ENCODE data around the gene ERFE.

The ERFE gene

GRCh38 chr2:238120463-238121298 lies 38.1 kb upstream of the ERFE start:
- TF ChIP-seq Cebpa-rat (IDR thresholded peaks at IDR 0.05): no peak
- Histone ChIP-seq H3K4me3 (no peak overlapping the region), H3K4me2 (peak overlapping the region; percentile 78), H3K4me1 (peaks cover 55% of the 10 kb centered on the region), H3K27ac (peak overlapping the region; percentile 34; the same call in 1 of the 2 replicates), H3K36me3 (no peaks in the 10 kb centered on the region), H3K27me3 (no peaks in the 10 kb centered on the region), H4K20me1 (no peaks in the 10 kb centered on the region), H3K9me3 (no peaks in the 10 kb centered on the region), H3K9ac (no peak overlapping the region)

DNA sequence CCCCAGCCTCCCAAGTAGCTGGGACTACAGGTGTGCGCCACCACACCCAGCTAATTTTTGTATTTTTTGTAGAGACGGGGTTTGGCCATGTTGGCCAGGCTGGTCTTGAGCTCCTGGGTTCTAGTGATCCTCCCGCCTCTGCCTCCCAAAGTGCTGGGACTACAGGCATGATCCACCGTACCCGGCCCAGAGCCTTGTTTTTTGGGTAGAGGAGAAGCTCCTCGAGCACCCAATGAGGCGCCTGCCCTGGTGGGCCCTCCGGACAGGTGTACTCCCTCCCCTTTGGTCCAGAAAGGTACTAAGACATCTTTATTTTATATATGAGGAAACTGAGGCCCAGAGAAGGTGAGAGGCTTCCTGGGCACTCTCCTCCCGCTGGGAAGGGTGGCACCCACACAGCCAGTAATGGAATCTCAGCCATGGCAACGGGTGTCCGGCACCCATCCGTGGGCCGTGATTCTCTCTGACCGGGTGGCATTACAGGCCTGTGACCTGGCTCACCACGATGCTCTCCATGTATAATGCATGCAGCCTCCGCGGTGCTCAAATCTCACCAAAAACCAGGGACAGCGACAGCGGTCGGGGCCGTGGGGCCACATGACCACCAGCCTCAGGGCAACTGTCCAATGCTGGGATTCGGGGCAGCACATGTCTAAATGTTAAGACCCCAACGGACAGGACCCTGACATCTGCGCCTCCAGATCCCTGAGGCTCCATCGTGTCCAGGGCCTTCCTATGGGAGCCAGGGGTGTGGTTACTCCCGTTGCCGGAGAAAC lies 37.1 kb upstream of the ERFE start:
- Histone ChIP-seq H3K27ac (no peak overlapping the region), H3K4me2 (no peak overlapping the region), H3K9me3 (no peaks in the 10 kb centered on the region), H3K36me3 (no peaks in the 10 kb centered on the region), H4K20me1 (no peaks in the 10 kb centered on the region), H3K4me1 (peaks cover 48% of the 10 kb centered on the region), H3K9ac (no peak overlapping the region), H3K27me3 (no peaks in the 10 kb centered on the region), H3K4me3 (no peak overlapping the region)
- TF ChIP-seq Cebpa-rat (IDR thresholded peaks at IDR 0.05): no peak

DNA sequence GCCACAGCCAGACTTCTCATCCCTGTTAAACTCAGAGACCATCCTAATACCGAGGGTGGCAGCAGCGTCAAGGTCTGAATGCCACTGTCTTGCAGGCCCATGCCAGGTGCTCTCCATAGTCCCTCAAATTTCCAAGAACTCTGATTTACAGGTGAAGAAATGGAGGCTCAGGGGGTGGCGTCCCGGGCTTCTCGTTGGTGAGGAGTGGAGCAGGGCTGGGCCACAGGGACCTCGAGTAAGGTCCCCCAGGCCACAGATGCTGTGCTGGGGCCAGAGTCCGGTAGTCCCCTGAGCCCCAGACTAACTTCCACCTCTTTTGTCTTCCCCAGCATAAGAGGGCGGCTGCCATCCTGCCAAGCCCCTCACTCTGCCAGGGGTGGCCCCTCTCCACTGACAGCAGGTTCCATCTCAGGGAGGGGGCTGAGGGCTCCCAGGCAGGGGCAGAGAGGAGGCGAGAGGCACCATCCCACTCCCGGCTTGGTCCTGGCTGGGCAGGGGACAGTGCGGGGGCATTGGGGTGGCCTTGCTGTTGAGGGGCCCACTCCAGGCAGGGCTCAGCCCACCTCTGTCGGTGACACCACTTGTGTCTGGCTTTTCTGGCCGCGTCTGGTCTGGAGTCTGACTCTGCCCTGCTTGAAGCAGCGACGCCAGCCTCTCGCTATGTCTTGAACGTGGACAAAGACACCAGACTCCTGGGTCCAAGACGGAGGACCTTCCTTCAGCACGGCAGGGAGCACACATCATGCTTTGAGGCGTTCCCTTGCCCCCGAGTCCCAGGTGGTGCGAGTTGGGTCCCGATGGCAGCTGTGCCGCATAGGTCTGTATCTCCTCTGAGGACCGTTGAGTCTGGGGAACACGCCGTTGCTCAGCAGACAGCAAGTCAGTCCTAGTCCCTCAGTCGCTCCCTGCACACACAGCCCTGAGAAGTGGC lies 36.2 kb upstream of the ERFE start:
- no peak for TF ChIP-seq Cebpa-rat (IDR thresholded peaks at IDR 0.05)
- Histone ChIP-seq H3K36me3 (no peaks in the 10 kb centered on the region), H3K27ac (peak overlapping the region; percentile 18; the same call in 1 of the 2 replicates), H3K27me3 (no peaks in the 10 kb centered on the region), H3K4me2 (peak overlapping the region; percentile 60), H3K9me3 (no peaks in the 10 kb centered on the region), H3K4me1 (peaks cover 52% of the 10 kb centered on the region), H3K9ac (0 out of 2 replicates have a peak overlapping the region, but pooled peaks have one; percentile 24), H4K20me1 (no peaks in the 10 kb centered on the region), H3K4me3 (no peak overlapping the region)

DNA sequence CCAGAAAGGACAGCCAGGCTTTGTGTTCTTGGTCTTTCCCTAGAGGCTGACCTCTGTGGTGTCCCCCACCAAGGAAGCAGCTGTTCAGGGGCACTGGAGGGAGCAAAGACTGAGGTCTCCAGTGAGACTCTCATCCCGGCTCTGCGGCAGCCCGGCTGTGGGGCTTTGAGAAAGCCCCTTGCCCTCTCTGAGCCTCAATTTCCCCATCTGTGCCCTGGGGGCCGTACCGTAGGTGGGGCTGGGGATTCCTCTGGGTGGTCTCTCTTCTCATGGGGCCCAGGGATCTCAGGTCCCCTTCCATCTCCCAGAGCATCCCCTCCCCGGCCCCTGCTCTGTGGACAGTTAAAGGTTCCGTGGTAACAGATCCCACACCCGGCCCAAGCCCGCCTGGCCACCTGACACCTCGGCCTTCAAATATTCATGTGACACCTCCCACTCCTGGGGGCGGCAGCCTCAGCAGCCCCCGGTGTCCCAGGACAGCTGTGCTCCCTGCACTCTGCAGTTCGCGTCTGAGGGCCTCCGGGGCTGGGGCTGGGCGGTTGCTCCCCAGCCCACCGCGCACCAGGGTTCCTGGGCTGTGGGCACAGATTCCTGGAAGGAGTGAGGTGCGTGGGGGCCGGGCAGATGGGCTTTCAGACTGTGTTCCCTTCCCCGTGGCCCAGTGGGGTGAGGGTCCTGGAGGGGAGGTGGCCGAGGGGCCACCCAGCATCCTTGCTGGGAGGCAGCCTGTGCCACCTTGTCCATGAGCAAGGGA lies 35.4 kb upstream of the ERFE start:
- no peaks in the 10 kb centered on the region for H4K20me1 ChIP-seq
- peaks cover 60% of the 10 kb centered on the region for H3K4me1 ChIP-seq
- 0 out of 2 replicates have a peak overlapping the region, but pooled peaks have one; percentile 24 for H3K9ac ChIP-seq
- no peak overlapping the region for H3K4me3 ChIP-seq
- no peaks in the 10 kb centered on the region for H3K36me3 ChIP-seq
- TF ChIP-seq Cebpa-rat (IDR thresholded peaks at IDR 0.05): no peak
- H3K27ac ChIP-seq: peak overlapping the region; percentile 18; the same call in 1 of the 2 replicates
- H3K4me2 ChIP-seq: peak overlapping the region; percentile 60
- H3K27me3 ChIP-seq: no peaks in the 10 kb centered on the region
- H3K9me3 ChIP-seq: no peaks in the 10 kb centered on the region

GRCh38 chr2:238123991-238124470 lies 34.7 kb upstream of the ERFE start:
- no peak for TF ChIP-seq Cebpa-rat (IDR thresholded peaks at IDR 0.05)
- Histone ChIP-seq H3K9ac (no peak overlapping the region), H3K27ac (no peak overlapping the region), H3K27me3 (no peaks in the 10 kb centered on the region), H3K4me3 (no peak overlapping the region), H3K4me2 (peak overlapping the region; percentile 60), H3K9me3 (no peaks in the 10 kb centered on the region), H3K36me3 (no peaks in the 10 kb centered on the region), H3K4me1 (peaks cover 64% of the 10 kb centered on the region), H4K20me1 (no peaks in the 10 kb centered on the region)

DNA sequence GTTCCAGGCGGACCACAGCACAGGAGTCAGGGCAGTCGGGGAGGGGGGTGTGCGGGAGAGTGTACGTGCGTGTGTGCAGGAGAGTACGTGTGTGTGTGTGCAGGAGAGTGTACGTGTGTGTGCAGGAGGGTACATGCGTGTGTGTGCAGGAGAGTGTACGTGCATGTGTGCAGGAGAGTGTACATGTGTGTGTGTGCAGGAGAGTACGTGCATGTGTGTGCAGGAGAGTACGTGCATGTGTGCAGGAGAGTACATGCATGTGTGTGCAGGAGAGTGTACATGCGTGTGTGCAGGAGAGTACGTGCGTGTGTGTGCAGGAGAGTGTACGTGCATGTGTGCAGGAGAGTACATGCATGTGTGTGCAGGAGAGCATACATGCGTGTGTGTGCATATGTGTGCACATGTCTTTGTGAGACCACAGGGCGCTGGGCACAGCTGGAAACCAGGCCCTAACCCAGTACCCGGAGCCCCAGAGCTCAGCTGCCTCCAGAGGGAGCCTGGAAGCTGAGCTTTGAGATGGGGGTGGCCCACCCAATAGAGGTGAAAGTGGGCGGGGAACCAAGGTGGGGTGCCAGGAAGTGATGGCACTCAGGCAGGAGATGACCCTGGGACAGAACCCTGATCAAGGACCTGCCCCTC lies 34.2 kb upstream of the ERFE start:
- Histone ChIP-seq H3K27ac (no peak overlapping the region), H3K36me3 (no peaks in the 10 kb centered on the region), H3K4me2 (no peak overlapping the region), H3K27me3 (no peaks in the 10 kb centered on the region), H3K4me3 (no peak overlapping the region), H3K4me1 (peaks cover 67% of the 10 kb centered on the region), H3K9ac (no peak overlapping the region), H4K20me1 (no peaks in the 10 kb centered on the region), H3K9me3 (no peaks in the 10 kb centered on the region)
- TF ChIP-seq Cebpa-rat (IDR thresholded peaks at IDR 0.05): no peak

DNA sequence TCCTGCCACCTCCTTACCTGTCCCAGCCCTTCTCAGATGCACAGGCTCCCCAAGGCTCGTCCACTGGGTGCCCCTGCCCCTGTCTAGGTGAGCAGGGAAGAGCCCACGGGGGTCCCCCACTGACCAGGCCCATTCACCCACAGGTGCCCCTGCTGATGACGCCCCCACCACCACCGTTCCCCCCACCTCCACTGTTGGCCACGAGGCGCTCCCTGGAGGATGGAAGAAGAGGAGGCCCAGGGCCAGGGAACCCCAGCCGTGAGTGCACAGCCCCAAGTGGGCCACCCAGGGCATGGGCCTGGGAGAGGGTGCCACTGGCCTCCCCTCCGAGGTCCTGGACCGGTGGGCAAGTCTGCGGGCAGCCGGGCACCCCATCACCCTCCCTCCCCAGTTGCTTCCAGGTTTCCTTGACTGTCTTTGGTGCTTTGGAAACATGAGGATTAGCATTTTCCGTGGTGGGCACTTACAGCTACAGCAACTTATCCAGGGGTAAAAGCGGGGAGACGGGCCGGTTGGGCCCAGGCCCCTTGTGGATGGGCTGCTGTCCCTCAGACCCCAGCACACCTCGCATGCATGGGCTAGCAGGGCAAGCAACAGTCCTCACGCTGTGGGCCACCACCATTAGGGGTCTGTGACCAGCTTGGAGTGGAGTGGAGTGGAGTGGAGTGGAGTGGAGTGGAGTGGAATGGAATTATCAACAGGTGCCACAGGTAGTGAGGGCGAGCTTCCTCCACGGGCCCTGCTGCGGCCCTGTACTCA lies 33.5 kb upstream of the ERFE start:
- no peaks in the 10 kb centered on the region for H3K27me3 ChIP-seq
- no peak overlapping the region for H3K27ac ChIP-seq
- no peak overlapping the region for H3K4me3 ChIP-seq
- no peaks in the 10 kb centered on the region for H3K36me3 ChIP-seq
- H3K9me3 ChIP-seq: no peaks in the 10 kb centered on the region
- peaks cover 67% of the 10 kb centered on the region for H3K4me1 ChIP-seq
- no peak for TF ChIP-seq Cebpa-rat (IDR thresholded peaks at IDR 0.05)
- no peak overlapping the region for H3K9ac ChIP-seq
- no peaks in the 10 kb centered on the region for H4K20me1 ChIP-seq
- no peak overlapping the region for H3K4me2 ChIP-seq

GRCh38 chr2:238126338-238126737 lies 32.4 kb upstream of the ERFE start:
- no peak overlapping the region for H3K9ac ChIP-seq
- no peak overlapping the region for H3K4me2 ChIP-seq
- H3K4me1 ChIP-seq: peaks cover 69% of the 10 kb centered on the region
- no peaks in the 10 kb centered on the region for H4K20me1 ChIP-seq
- TF ChIP-seq Cebpa-rat (IDR thresholded peaks at IDR 0.05): no peak
- no peaks in the 10 kb centered on the region for H3K36me3 ChIP-seq
- no peaks in the 10 kb centered on the region for H3K27me3 ChIP-seq
- H3K4me3 ChIP-seq: no peak overlapping the region
- H3K9me3 ChIP-seq: no peaks in the 10 kb centered on the region
- no peak overlapping the region for H3K27ac ChIP-seq

Measured in BLaER1 (cell line).